Colon (tissue), 2 donors: ENCODE measurements around the gene TCF19.
"Not testable (repeated sequence)": the region's sequence is repeated elsewhere in the genome, so short reads cannot be mapped to it uniquely, and the experiment has no call there.

Source experiments
- FAIRE-seq: peaks from 2 replicates; lab custom pipeline; 2012; peaks lifted over from hg19 to GRCh38; lab: Jason Lieb, UNC
- donor health status: control.
- donor health status: control.

TCF19 gene

GRCh38 chr6:31162463-31163165 lies 4.2 kb downstream of the TCF19 start:
- no peak for FAIRE-seq

- FAIRE-seq: no peak
These were observed 5.5 kb downstream of the TCF19 start for GRCh38 chr6:31163922-31164321.

GRCh38 chr6:31164475-31165063 lies 6.2 kb downstream of the TCF19 start:
- FAIRE-seq: not testable (repeated sequence)

GRCh38 chr6:31165064-31165832 lies 6.9 kb downstream of the TCF19 start:
- FAIRE-seq: not testable (repeated sequence)

GRCh38 chr6:31165986-31166385 lies 7.6 kb downstream of the TCF19 start:
- no peak for FAIRE-seq

- no peak for FAIRE-seq
These were observed 10.2 kb downstream of the TCF19 start for GRCh38 chr6:31168606-31169005.

- FAIRE-seq: no peak
These were observed 10.9 kb downstream of the TCF19 start for GRCh38 chr6:31169123-31169857.

GRCh38 chr6:31169858-31170599 lies 11.6 kb downstream of the TCF19 start:
- FAIRE-seq: not testable (repeated sequence)

- FAIRE-seq: no peak
These were observed 12.2 kb downstream of the TCF19 start, which contains the start of gene POU5F1 for GRCh38 chr6:31170600-31170881. TSS of gene POU5F1 (minus strand) at chr6:31170682. CDS start at chr6:31170620, 62 bp downstream.

- FAIRE-seq: no peak
These were observed 12.7 kb downstream of the TCF19 start for GRCh38 chr6:31170987-31171671.

GRCh38 chr6:31171931-31172905 lies 13.8 kb downstream of the TCF19 start:
- no peak for FAIRE-seq

- FAIRE-seq: no peak
These were observed 14.6 kb downstream of the TCF19 start for GRCh38 chr6:31172973-31173384.

- FAIRE-seq: no peak
These were observed 15.0 kb downstream of the TCF19 start for GRCh38 chr6:31173406-31173805.

GRCh38 chr6:31174378-31174777 lies 16.0 kb downstream of the TCF19 start:
- no peak for FAIRE-seq

- FAIRE-seq: no peak
These were observed 17.6 kb downstream of the TCF19 start for GRCh38 chr6:31175971-31176370.

- no peak for FAIRE-seq
These were observed 20.0 kb downstream of the TCF19 start for GRCh38 chr6:31178143-31179041.

- FAIRE-seq: no peak
These were observed 20.6 kb downstream of the TCF19 start for GRCh38 chr6:31179042-31179386.

GRCh38 chr6:31179896-31180295 lies 21.5 kb downstream of the TCF19 start:
- no peak for FAIRE-seq

GRCh38 chr6:31180500-31180899 lies 22.1 kb downstream of the TCF19 start:
- FAIRE-seq: no peak
